CD4-positive, alpha-beta T cell treated with Interleukin-2 at 100 ng/mL for 4 hours (primary cell): ENCODE results near the gene DNMT3B.
A peak's percentile ranks its signal among the peaks of the same experiment; 100 is the strongest.
"Not testable (repeated sequence)": the region's sequence is repeated elsewhere in the genome, so short reads cannot be mapped to it uniquely, and the experiment has no call there.

Experiments
- DNase-seq: peaks from one replicate; pipeline ENCODE4 v3.0.0-alpha.2; 2020; ENCODE audit warnings: low spot score

The DNMT3B gene

GRCh38 chr20:32790751-32791057 lies 28.5 kb downstream of the DNMT3B start:
- DNase-seq, result no peak

- peak; percentile 28 for DNase-seq
Measured at GRCh38 chr20:32792316-32792715, 30.1 kb downstream of the DNMT3B start.

GRCh38 chr20:32792731-32793458 lies 30.7 kb downstream of the DNMT3B start:
- no peak for DNase-seq

GRCh38 chr20:32796383-32796948 lies 34.3 kb downstream of the DNMT3B start:
- DNase-seq, result no peak

GRCh38 chr20:32796981-32797451 lies 34.8 kb downstream of the DNMT3B start:
- DNase-seq, result no peak

GRCh38 chr20:32797571-32797970 lies 35.4 kb downstream of the DNMT3B start:
- not testable (repeated sequence) for DNase-seq

- DNase-seq, result no peak
Measured at GRCh38 chr20:32798046-32798981, 36.1 kb downstream of the DNMT3B start.

- DNase-seq, result no peak
Measured at GRCh38 chr20:32803092-32803491, 40.9 kb downstream of the DNMT3B start.

GRCh38 chr20:32804022-32804715 lies 42.0 kb downstream of the DNMT3B start:
- DNase-seq, result no peak

GRCh38 chr20:32804817-32805216 lies 42.6 kb downstream of the DNMT3B start:
- no peak for DNase-seq

- no peak for DNase-seq
Measured at GRCh38 chr20:32805721-32806120, 43.5 kb downstream of the DNMT3B start.

GRCh38 chr20:32806356-32806755 lies 44.2 kb downstream of the DNMT3B start:
- DNase-seq, result no peak

- DNase-seq, result no peak
Measured at GRCh38 chr20:32807706-32808105, 45.5 kb downstream of the DNMT3B start.

- DNase-seq, result no peak
Measured at GRCh38 chr20:32808438-32808837, 46.3 kb downstream of the DNMT3B start.

GRCh38 chr20:32809907-32810306 lies 47.7 kb downstream of the DNMT3B start:
- no peak for DNase-seq

GRCh38 chr20:32810941-32811340 lies 48.8 kb downstream of the DNMT3B start:
- no peak for DNase-seq

GRCh38 chr20:32811886-32812285 lies 49.7 kb downstream of the DNMT3B start:
- DNase-seq, result no peak

GRCh38 chr20:32819992-32820697 lies 58.0 kb downstream of the DNMT3B start:
- peak; percentile 66 for DNase-seq

- DNase-seq, result no peak
Measured at GRCh38 chr20:32820698-32821377, 58.7 kb downstream of the DNMT3B start.

GRCh38 chr20:32822225-32822624 lies 60.0 kb downstream of the DNMT3B start:
- DNase-seq, result no peak

GRCh38 chr20:32823078-32823477 lies 60.9 kb downstream of the DNMT3B start:
- DNase-seq, result no peak
